Gastroesophageal sphincter (tissue), 3 donors: ENCODE data around the gene HIVEP3.

Experiments
- EP300 ChIP-seq: sonication (generic); formaldehyde crosslinking; IDR thresholded peaks from one replicate; pipeline ENCODE4 v1.6.1; 2017; ENCODE audit warnings: antibody characterized with exemption, mild to moderate bottlenecking
- POLR2A ChIP-seq, 2 donors: fragments of 450-650 bp; IDR thresholded peaks; one replicate each; pipeline ENCODE4 v1.6.1; 2017; ENCODE audit warnings: antibody characterized with exemption in 2 of 2, mild to moderate bottlenecking in 2 of 2, moderate library complexity in 1 of 2
- POLR2AphosphoS5 ChIP-seq: sonication (generic); formaldehyde crosslinking; IDR thresholded peaks from one replicate; pipeline ENCODE4 v1.6.1; 2017; ENCODE audit warnings: antibody characterized with exemption
- TF ChIP-seq, protein P1 (sequence below), 4 experiments: fragments of 200-600 bp in 2 of 4; fragments of 450-650 bp in 2 of 4; sonication (generic) in 1 of 4; IDR thresholded peaks; one replicate each; pipeline ENCODE4 v1.5.1; 2017 to 2019; ENCODE audit warnings: antibody characterized with exemption in 4 of 4, mild to moderate bottlenecking in 2 of 4, moderate library complexity in 2 of 4

- TF ChIP-seq, protein P1, sequence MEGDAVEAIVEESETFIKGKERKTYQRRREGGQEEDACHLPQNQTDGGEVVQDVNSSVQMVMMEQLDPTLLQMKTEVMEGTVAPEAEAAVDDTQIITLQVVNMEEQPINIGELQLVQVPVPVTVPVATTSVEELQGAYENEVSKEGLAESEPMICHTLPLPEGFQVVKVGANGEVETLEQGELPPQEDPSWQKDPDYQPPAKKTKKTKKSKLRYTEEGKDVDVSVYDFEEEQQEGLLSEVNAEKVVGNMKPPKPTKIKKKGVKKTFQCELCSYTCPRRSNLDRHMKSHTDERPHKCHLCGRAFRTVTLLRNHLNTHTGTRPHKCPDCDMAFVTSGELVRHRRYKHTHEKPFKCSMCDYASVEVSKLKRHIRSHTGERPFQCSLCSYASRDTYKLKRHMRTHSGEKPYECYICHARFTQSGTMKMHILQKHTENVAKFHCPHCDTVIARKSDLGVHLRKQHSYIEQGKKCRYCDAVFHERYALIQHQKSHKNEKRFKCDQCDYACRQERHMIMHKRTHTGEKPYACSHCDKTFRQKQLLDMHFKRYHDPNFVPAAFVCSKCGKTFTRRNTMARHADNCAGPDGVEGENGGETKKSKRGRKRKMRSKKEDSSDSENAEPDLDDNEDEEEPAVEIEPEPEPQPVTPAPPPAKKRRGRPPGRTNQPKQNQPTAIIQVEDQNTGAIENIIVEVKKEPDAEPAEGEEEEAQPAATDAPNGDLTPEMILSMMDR (IDR thresholded peaks at IDR 0.05) = no peak
- TF ChIP-seq POLR2AphosphoS5 (no peak), POLR2A (IDR thresholded peaks at IDR 0.05) (no peak), EP300 (no peak)
These were observed 455.2 kb downstream of the HIVEP3 start for GRCh38 chr1:41463516-41463915.
